Mesothelial cell of epicardium (in vitro differentiated cells): Measurements from ENCODE around the gene PDE8A. TPM values are rescaled to one million over a fixed set of nuclear protein-coding genes. Genes with fewer than 3 reads are reported as not detected.

Experiments used
- DNase-seq, 2 experiments: peaks; one replicate each; pipeline ENCODE4 v3.0.0; 2021; ENCODE audit warnings: low spot score in 2 of 2; ENCODE audit not compliant: unreplicated experiment in 2 of 2
- H3K27ac Mint-ChIP-seq: 2 replicates; pipeline ENCODE4 v1.8.0; 2021; ENCODE audit warnings: mixed read lengths
- H3K27me3 Mint-ChIP-seq: 2 replicates; pipeline ENCODE4 v1.8.0; 2021; ENCODE audit warnings: low read depth, mixed read lengths
- H3K36me3 Mint-ChIP-seq: 2 replicates; pipeline ENCODE4 v1.8.0; 2021; ENCODE audit warnings: mixed read lengths
- H3K4me1 Mint-ChIP-seq: 2 replicates; pipeline ENCODE4 v1.8.0; 2021; ENCODE audit warnings: mixed read lengths
- H3K4me3 Mint-ChIP-seq: 2 replicates; pipeline ENCODE4 v1.8.0; 2021; ENCODE audit warnings: mild to moderate bottlenecking, moderate library complexity, mixed read lengths
- H3K9me3 Mint-ChIP-seq: 2 replicates; pipeline ENCODE4 v1.8.0; 2021; ENCODE audit warnings: mixed read lengths
- CTCF ChIP-seq: fragments of 200-600 bp; sonication (generic); IDR thresholded peaks from one replicate; pipeline ENCODE4 v1.5.0; 2021; ENCODE audit warnings: antibody characterized with exemption; ENCODE audit not compliant: unreplicated experiment
- total RNA-seq: library from RNA; stranded (reverse); gene quantifications from 3 replicates; pipeline ENCODE4 v1.2.1, GENCODE V29; 2021

PDE8A gene
- total RNA-seq, 1 donor from 2014 or later: 36.7 TPM

DNA sequence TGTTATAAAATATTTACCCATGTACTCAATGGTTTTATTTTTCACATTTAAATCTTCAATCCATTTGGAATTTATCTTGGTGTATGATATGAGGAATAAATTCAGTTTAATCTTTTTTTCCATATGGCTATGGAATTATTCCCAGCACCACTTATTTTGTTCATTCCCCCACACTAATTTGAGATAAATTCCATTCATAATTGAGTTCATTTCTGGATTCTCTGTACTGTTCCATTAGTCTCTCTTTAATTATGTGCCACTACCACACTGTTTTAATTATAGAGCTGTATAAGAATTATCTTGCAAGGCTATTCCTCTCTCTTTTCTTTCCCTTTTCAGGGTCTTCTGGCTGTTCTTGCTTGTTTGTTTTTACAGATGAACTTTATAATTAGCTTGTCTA, 34.6 kb downstream of the PDE8A start:
- DNase-seq: no peak
- Mint-ChIP-seq H3K27ac (peak overlapping the region; percentile 14), H3K4me3 (no peak overlapping the region), H3K27me3 (no peaks in the 10 kb centered on the region), H3K9me3 (no peaks in the 10 kb centered on the region), H3K4me1 (peaks cover 6% of the 10 kb centered on the region), H3K36me3 (no peaks in the 10 kb centered on the region)
- no peak for TF ChIP-seq CTCF

DNA sequence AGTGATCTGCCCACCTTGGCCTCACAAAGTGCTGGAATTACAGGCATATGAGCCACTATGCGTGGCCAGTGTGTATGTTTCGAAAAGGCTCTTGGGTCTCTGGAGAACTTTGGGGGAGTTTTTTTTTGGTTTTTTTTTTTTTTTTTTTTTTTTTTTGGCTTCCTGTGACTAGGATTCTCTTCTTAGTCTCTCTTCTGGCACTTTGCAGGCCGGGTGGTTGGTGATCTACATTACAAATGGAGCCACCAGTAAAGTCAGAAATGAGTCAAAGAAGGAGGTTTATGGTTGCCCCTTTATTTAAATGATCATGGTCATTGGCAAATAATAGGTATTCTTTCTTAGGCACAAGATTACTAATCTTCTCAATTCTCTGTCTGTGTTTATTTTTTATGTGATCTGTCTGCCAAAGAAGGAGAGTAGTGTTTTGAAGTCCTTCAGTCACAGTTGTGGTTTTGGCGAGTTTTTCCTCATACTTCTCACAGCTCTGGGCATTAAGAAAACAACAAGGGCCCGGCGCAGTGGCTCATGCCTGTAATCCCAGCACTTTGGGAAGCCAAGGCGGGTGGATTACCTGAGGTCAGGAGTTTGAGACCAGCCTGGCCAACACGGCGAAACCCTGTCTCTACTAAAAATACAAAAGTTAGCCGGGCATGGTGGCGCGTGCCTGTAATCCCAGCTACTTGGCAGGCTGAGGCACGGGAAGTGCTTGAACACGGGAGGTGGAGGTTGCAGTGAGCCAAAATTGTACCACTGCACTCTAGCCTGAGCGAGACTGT, 38.3 kb downstream of the PDE8A start:
- no peak for TF ChIP-seq CTCF
- DNase-seq: no peak
- Mint-ChIP-seq H3K9me3 (no peaks in the 10 kb centered on the region), H3K4me3 (no peak overlapping the region), H3K36me3 (no peaks in the 10 kb centered on the region), H3K4me1 (peaks cover 10% of the 10 kb centered on the region), H3K27me3 (no peaks in the 10 kb centered on the region), H3K27ac (no peak overlapping the region)

- Mint-ChIP-seq H3K27me3 (no peaks in the 10 kb centered on the region), H3K4me1 (peaks cover 8% of the 10 kb centered on the region), H3K36me3 (no peaks in the 10 kb centered on the region), H3K9me3 (no peaks in the 10 kb centered on the region), H3K27ac (no peak overlapping the region), H3K4me3 (no peak overlapping the region)
- TF ChIP-seq CTCF: no peak
- DNase-seq: no peak
These were observed 39.8 kb downstream of the PDE8A start for GRCh38 chr15:85021409-85021808.

DNA sequence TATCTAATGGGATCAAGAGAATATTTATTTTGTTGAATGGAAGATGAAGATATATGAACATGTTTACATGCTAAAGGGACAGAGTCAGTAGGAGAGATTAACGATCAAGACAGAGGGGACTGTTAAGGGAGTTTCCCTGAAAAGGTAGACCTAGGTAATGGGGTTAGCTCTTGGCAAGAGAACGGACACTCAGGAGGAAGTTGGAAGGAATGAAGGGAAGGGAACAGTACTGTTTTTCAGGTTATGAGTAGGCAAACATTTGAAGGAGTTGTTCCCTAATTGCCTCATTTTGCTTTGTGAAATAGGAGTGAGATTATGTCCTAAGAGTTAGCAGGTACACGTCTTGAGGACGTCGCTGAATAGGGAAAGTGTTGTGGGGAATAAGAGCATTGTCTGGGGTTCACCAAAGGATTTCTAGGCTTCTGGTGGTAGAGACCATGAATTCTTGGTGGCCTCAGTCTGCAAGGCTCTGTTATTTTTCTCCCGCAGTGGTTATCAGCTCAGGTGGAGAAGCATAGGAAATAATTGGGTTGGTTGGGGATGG, 41.3 kb downstream of the PDE8A start:
- no peak for TF ChIP-seq CTCF
- H3K9me3 Mint-ChIP-seq: no peaks in the 10 kb centered on the region
- DNase-seq: no peak
- H3K27ac Mint-ChIP-seq: no peak overlapping the region
- H3K36me3 Mint-ChIP-seq: no peaks in the 10 kb centered on the region
- H3K27me3 Mint-ChIP-seq: no peaks in the 10 kb centered on the region
- H3K4me1 Mint-ChIP-seq: peaks cover 8% of the 10 kb centered on the region
- H3K4me3 Mint-ChIP-seq: no peak overlapping the region

DNA sequence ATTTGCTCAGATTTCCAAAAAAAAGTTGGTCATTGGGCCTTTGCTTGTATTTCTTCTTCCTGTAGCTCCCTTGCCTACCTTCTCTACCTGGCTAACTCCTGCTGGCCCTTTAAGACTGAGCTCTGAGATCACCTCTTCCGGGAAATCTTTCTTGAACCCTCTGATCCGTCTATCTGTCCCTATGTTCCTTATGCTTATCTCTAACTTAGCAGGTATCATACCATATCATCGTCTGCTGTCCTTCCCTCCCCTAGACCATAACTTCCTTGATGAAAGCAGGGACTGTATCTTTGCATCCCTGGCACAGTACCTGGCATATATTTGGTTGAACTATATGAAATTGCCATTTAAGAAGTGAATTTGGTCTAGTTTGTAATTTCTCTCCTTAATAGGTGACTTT, 42.3 kb downstream of the PDE8A start:
- Mint-ChIP-seq H3K27ac (no peak overlapping the region), H3K9me3 (no peaks in the 10 kb centered on the region), H3K4me3 (no peak overlapping the region), H3K4me1 (peaks cover 15% of the 10 kb centered on the region), H3K27me3 (no peaks in the 10 kb centered on the region), H3K36me3 (no peaks in the 10 kb centered on the region)
- TF ChIP-seq CTCF: no peak
- DNase-seq: no peak
